ENCODE measurements around the gene ZNF541. TPM values are rescaled to one million over a fixed set of nuclear protein-coding genes. Genes with fewer than 3 reads are reported as not detected.

The ZNF541 gene
- total and polyA plus RNA-seq, 3 experiments from 2014 or later: 0.13 to 0.44 (median 0.18) TPM

Other genes with a start within 250 kb of the ZNF541 start
- gene C5AR2, start 241.0 kb downstream of the ZNF541 start, total RNA-seq: under 1 TPM; 0.07 to 0.22 TPM
- 0.06 TPM for gene C5AR2, start 241.0 kb downstream of the ZNF541 start, polyA plus RNA-seq
- 10 to 100 TPM; 23.2 to 24.5 TPM for gene DHX34, start 223.8 kb downstream of the ZNF541 start, total RNA-seq
- gene DHX34, start 223.8 kb downstream of the ZNF541 start, polyA plus RNA-seq: 7.7 TPM
- gene MEIS3, start 153.6 kb downstream of the ZNF541 start, total RNA-seq: not detected
- not detected for gene MEIS3, start 153.6 kb downstream of the ZNF541 start, polyA plus RNA-seq
- gene SLC8A2, start 101.3 kb downstream of the ZNF541 start, total RNA-seq: not detected
- not detected for gene SLC8A2, start 101.3 kb downstream of the ZNF541 start, polyA plus RNA-seq
- 10 to 100 TPM; 10.8 to 12.4 TPM for gene KPTN, start 88.9 kb downstream of the ZNF541 start, total RNA-seq
- gene KPTN, start 88.9 kb downstream of the ZNF541 start, polyA plus RNA-seq: 5.9 TPM
- 10 to 100 TPM; 77.6 to 78.0 TPM for gene NAPA, start 58.1 kb downstream of the ZNF541 start, total RNA-seq
- 122 TPM for gene NAPA, start 58.1 kb downstream of the ZNF541 start, polyA plus RNA-seq
- 10 to 100 TPM; 11.5 to 13.9 TPM for gene BICRA, start 36.0 kb upstream of the ZNF541 start, total RNA-seq
- 1.6 TPM for gene BICRA, start 36.0 kb upstream of the ZNF541 start, polyA plus RNA-seq
- gene EHD2, start 140.3 kb upstream of the ZNF541 start, total RNA-seq: under 1 TPM in 1 of 2 experiments, not detected in 1; 0.07 TPM
- gene EHD2, start 140.3 kb upstream of the ZNF541 start, polyA plus RNA-seq: not detected
- gene NOP53, start 172.4 kb upstream of the ZNF541 start, total RNA-seq: 100 to 1,000 TPM; 236 to 243 TPM
- gene NOP53, start 172.4 kb upstream of the ZNF541 start, polyA plus RNA-seq: 196 TPM
- gene SELENOW, start 205.6 kb upstream of the ZNF541 start, total RNA-seq: 100 to 1,000 TPM; 116 to 122 TPM
- 334 TPM for gene SELENOW, start 205.6 kb upstream of the ZNF541 start, polyA plus RNA-seq
- gene TPRX1, start 231.4 kb upstream of the ZNF541 start, total RNA-seq: not detected
- not detected for gene TPRX1, start 231.4 kb upstream of the ZNF541 start, polyA plus RNA-seq
- gene CRX, start 248.8 kb upstream of the ZNF541 start, total RNA-seq: not detected
- gene CRX, start 248.8 kb upstream of the ZNF541 start, polyA plus RNA-seq: not detected